ENCODE results near the gene OTUD1. TPM values are rescaled to one million over a fixed set of nuclear protein-coding genes. Genes with fewer than 3 reads are reported as not detected.

The OTUD1 gene
- total and polyA plus RNA-seq, 4 experiments from 2014 or later: 6.5 to 37.7 (median 26.8) TPM

DNA sequence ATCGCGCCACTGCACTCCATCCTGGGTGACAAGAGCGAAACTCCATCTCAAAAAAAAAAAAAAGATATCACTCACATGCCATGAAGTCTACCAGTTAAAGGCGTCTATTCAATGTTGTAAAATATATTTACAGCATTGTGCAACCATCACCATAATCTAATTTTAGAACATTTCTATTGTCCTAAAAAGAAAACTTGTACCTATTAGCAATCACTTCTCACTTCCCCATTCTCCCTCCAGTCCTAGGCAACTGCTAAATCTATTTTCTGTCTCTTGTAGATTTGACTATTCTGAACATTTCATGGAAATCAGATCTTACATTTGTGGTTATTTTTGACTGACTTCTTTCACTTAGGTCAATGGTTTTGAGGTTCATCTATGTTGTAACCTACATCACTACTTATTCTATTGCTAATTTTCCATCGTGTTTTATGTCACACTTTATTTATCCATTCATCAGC is 25.2 kb upstream of the OTUD1 start:
- CTCF ChIA-PET (ENCODE audit: partially characterized antibody): no interaction called here
- no peak overlapping the region for H3K27ac Mint-ChIP-seq
- no peaks in the 10 kb centered on the region for H3K9me3 ChIP-seq (ENCODE audit: control insufficient read depth in 1 of 2, low read length in 2 of 2)
- no peak overlapping the region for H3K27ac ChIP-seq (ENCODE audit: low read depth, low read length)
- no peaks in the 10 kb centered on the region for H3K36me3 Mint-ChIP-seq
- H3K9me3 Mint-ChIP-seq: no peaks in the 10 kb centered on the region
- peaks cover 4 to 5% (median 5%) of the 10 kb centered on the region in 4 donors for H3K4me1 Mint-ChIP-seq
- H3K27me3 Mint-ChIP-seq: peaks cover 4 to 7% of the 10 kb centered on the region in 2 donors
- no peak overlapping the region for H3K4me3 Mint-ChIP-seq
- DNase-seq: no peak
- H3K4me3 ChIP-seq (ENCODE audit: low read length in 2 of 2): no peak overlapping the region
- POLR2A ChIA-PET (ENCODE audit: partially characterized antibody): no interaction called here
- no peaks in the 10 kb centered on the region for H3K4me1 ChIP-seq (ENCODE audit: insufficient read depth, low read length)
- H3K27me3 ChIP-seq (ENCODE audit: insufficient read depth, low read length): no peaks in the 10 kb centered on the region
- intact Hi-C loops (cut with micrococcal nuclease): no loop called here
- H3K36me3 ChIP-seq (ENCODE audit: insufficient read depth, low read length): no peaks in the 10 kb centered on the region

DNA sequence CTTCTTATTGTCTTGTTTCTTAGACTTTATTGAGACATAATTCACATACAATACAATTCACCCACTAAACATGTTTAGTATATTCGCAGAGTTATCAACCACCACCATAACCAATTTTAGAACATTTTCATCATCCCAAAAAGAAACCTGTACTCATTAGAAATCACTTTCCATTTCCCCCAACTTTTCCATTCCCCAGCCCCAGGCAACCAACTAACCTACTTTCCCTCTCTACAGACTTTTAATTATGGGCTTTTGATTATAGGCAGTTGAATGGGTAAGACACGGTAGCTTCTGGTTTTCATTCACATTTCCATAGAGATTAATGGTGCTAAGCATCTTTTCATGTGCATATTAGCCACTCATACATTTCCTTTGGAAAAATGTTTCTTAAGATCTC is 24.2 kb upstream of the OTUD1 start:
- no peak overlapping the region for H3K4me3 Mint-ChIP-seq
- no peak overlapping the region for H3K27ac Mint-ChIP-seq
- peaks cover 4 to 5% (median 5%) of the 10 kb centered on the region in 4 donors for H3K4me1 Mint-ChIP-seq
- no peaks in the 10 kb centered on the region for H3K27me3 ChIP-seq (ENCODE audit: insufficient read depth, low read length)
- no peaks in the 10 kb centered on the region for H3K9me3 Mint-ChIP-seq
- H3K27ac ChIP-seq (ENCODE audit: low read depth, low read length): no peak overlapping the region
- CTCF ChIA-PET (ENCODE audit: partially characterized antibody): no interaction called here
- H3K36me3 Mint-ChIP-seq: no peaks in the 10 kb centered on the region
- POLR2A ChIA-PET (ENCODE audit: partially characterized antibody): no interaction called here
- no peaks in the 10 kb centered on the region for H3K9me3 ChIP-seq (ENCODE audit: control insufficient read depth in 1 of 2, low read length in 2 of 2)
- no peaks in the 10 kb centered on the region for H3K36me3 ChIP-seq (ENCODE audit: insufficient read depth, low read length)
- peaks cover 4 to 7% of the 10 kb centered on the region in 2 donors for H3K27me3 Mint-ChIP-seq
- H3K4me3 ChIP-seq (ENCODE audit: low read length in 2 of 2): no peak overlapping the region
- no peak for DNase-seq
- intact Hi-C loops (cut with micrococcal nuclease): no loop called here
- no peaks in the 10 kb centered on the region for H3K4me1 ChIP-seq (ENCODE audit: insufficient read depth, low read length)

DNA sequence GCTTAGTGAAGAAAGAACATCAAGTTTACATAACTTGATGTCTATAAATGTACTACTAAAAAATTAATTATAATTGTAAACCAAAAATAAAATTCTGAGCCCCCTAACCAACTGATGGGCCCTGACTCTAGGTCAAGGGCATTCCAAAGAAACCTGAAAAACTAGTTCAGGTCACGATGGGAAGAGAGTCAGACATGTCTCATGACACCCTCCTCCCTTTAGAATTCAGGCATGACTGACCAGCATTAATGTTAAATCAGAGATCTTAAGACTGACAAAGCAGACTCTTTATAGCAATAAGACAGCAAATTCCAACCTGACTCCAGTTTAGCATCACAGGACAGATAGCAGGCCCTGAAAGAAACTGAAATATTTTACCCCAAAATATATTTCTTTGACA is 21.6 kb upstream of the OTUD1 start:
- Histone ChIP-seq H3K36me3 (ENCODE audit: insufficient read depth, low read length) (no peaks in the 10 kb centered on the region), H3K4me1 (ENCODE audit: insufficient read depth, low read length) (no peaks in the 10 kb centered on the region), H3K27ac (ENCODE audit: low read depth, low read length) (no peak overlapping the region), H3K27me3 (ENCODE audit: insufficient read depth, low read length) (no peaks in the 10 kb centered on the region), H3K4me3 (ENCODE audit: low read length in 2 of 2) (no peak overlapping the region), H3K9me3 (ENCODE audit: control insufficient read depth in 1 of 2, low read length in 2 of 2) (no peaks in the 10 kb centered on the region)
- H3K27ac Mint-ChIP-seq: no peak overlapping the region
- intact Hi-C loops (cut with micrococcal nuclease): no loop called here
- ChIA-PET POLR2A (ENCODE audit: partially characterized antibody) (no interaction called here), CTCF (ENCODE audit: partially characterized antibody) (no interaction called here)
- DNase-seq: no peak
- H3K9me3 Mint-ChIP-seq: no peaks in the 10 kb centered on the region
- no peak overlapping the region for H3K4me3 Mint-ChIP-seq
- no peaks in the 10 kb centered on the region for H3K36me3 Mint-ChIP-seq
- H3K27me3 Mint-ChIP-seq: peaks cover 0 to 3% of the 10 kb centered on the region in 2 donors
- peaks cover under 1 to 4% (median 2%) of the 10 kb centered on the region in 4 donors for H3K4me1 Mint-ChIP-seq

DNA sequence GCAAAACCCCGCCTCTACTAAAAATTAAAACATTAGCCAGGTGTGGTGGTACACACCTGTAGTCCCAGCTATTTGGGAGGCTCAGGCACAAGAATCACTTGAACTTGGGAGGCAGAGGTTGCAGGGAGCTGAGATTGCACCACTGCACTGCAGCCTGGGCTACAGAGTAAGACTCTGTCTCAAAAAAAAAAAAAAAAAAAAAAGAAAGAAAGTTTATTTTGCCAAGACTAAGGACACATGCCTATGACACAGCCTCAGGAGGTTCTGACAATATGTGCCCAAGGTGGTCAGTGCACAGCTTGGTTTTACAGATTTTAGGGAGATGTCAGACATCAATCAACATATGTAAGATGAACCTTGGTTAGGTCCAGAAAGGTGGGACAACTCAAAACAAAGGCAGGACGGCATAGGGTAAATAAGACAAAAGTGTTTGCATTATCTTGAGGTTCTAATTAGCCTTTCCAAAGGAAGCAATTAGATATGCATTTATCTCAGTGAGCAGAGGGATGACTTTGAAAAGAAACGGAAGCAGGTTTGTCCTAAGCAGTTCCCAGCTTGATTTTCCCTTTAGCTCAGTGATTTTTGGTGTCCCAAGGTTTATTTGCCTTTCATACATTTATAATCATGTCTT is 20.7 kb upstream of the OTUD1 start:
- Histone ChIP-seq H3K27ac (ENCODE audit: low read depth, low read length) (no peak overlapping the region), H3K36me3 (ENCODE audit: insufficient read depth, low read length) (no peaks in the 10 kb centered on the region), H3K9me3 (ENCODE audit: control insufficient read depth in 1 of 2, low read length in 2 of 2) (no peaks in the 10 kb centered on the region), H3K4me1 (ENCODE audit: insufficient read depth, low read length) (no peaks in the 10 kb centered on the region), H3K4me3 (ENCODE audit: low read length in 2 of 2) (no peak overlapping the region), H3K27me3 (ENCODE audit: insufficient read depth, low read length) (no peaks in the 10 kb centered on the region)
- Mint-ChIP-seq H3K27ac (no peak overlapping the region), H3K9me3 (no peaks in the 10 kb centered on the region), H3K36me3 (no peaks in the 10 kb centered on the region), H3K4me3 (no peak overlapping the region), H3K27me3 (no peaks in the 10 kb centered on the region), H3K4me1 (peaks cover 0 to 1% (median 0%) of the 10 kb centered on the region in 4 donors)
- POLR2A ChIA-PET (ENCODE audit: partially characterized antibody): no interaction called here
- CTCF ChIA-PET (ENCODE audit: partially characterized antibody): no interaction called here
- intact Hi-C loops (cut with micrococcal nuclease): no loop called here
- DNase-seq: no peak

- no peaks in the 10 kb centered on the region for H3K9me3 Mint-ChIP-seq
- Histone ChIP-seq H3K4me3 (ENCODE audit: low read length in 2 of 2) (no peak overlapping the region), H3K27me3 (ENCODE audit: insufficient read depth, low read length) (no peaks in the 10 kb centered on the region), H3K36me3 (ENCODE audit: insufficient read depth, low read length) (no peaks in the 10 kb centered on the region), H3K4me1 (ENCODE audit: insufficient read depth, low read length) (no peaks in the 10 kb centered on the region), H3K9me3 (ENCODE audit: control insufficient read depth in 1 of 2, low read length in 2 of 2) (no peaks in the 10 kb centered on the region), H3K27ac (ENCODE audit: low read depth, low read length) (no peak overlapping the region)
- intact Hi-C loops (cut with micrococcal nuclease): no loop called here
- no peak overlapping the region for H3K4me3 Mint-ChIP-seq
- no peak overlapping the region for H3K27ac Mint-ChIP-seq
- peaks cover 0 to 1% (median 0%) of the 10 kb centered on the region in 4 donors for H3K4me1 Mint-ChIP-seq
- no peaks in the 10 kb centered on the region for H3K27me3 Mint-ChIP-seq
- H3K36me3 Mint-ChIP-seq: no peaks in the 10 kb centered on the region
- CTCF ChIA-PET (ENCODE audit: partially characterized antibody): no interaction called here
- POLR2A ChIA-PET (ENCODE audit: partially characterized antibody): no interaction called here
- no peak for DNase-seq
Observed at GRCh38 chr10:23419201-23419600, 19.7 kb upstream of the OTUD1 start.

DNA sequence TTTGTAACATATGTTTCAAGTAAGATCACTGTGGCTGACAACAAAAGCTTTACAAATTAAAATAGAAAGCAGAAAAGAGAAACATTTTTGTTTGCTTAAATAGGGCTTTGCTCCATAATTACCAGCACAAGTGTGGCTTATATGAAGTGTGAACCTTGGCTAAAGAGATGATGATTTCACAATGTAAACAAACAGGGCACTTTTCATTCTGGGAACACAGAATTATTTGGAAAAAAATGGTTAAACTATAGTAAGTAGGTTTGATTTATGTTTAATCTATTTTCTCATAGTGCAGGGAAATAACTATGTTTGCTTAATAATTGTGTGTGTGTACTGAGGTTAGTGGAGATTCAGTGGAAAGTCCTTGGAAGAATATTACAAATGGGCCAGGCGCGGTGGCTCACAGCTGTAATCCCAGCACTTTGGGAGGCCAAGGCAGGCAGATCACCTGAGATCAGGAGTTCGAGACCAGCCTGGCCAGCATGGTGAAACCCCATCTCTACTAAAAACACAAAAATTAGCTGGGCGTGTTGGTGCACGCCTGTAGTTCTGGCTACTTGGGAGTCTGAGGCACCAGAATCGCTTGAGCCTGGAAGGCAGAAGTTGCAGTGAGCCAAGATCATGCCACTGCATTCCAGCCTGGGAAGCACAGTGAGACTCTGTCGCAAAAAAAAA is 19.1 kb upstream of the OTUD1 start:
- no peak overlapping the region for H3K4me3 ChIP-seq (ENCODE audit: low read length in 2 of 2)
- ChIA-PET CTCF (ENCODE audit: partially characterized antibody) (interaction anchor here (0.7 to 1.1 kb wide), 2 partner anchors 95 to 105 kb away, joined by 3 to 4 read pairs; no protein-coding TSS in a partner anchor), POLR2A (ENCODE audit: partially characterized antibody) (no interaction called here)
- H3K9me3 ChIP-seq (ENCODE audit: control insufficient read depth in 1 of 2, low read length in 2 of 2): no peaks in the 10 kb centered on the region
- DNase-seq: no peak
- no peaks in the 10 kb centered on the region for H3K36me3 Mint-ChIP-seq
- H3K27me3 Mint-ChIP-seq: no peaks in the 10 kb centered on the region
- peaks cover 0 to 1% (median 0%) of the 10 kb centered on the region in 4 donors for H3K4me1 Mint-ChIP-seq
- H3K27ac ChIP-seq (ENCODE audit: low read depth, low read length): no peak overlapping the region
- no peaks in the 10 kb centered on the region for H3K9me3 Mint-ChIP-seq
- no peaks in the 10 kb centered on the region for H3K36me3 ChIP-seq (ENCODE audit: insufficient read depth, low read length)
- no peak overlapping the region for H3K4me3 Mint-ChIP-seq
- H3K27me3 ChIP-seq (ENCODE audit: insufficient read depth, low read length): no peaks in the 10 kb centered on the region
- peak overlapping the region in 1 of 7 donors; percentile 20 for H3K27ac Mint-ChIP-seq
- H3K4me1 ChIP-seq (ENCODE audit: insufficient read depth, low read length): no peaks in the 10 kb centered on the region
- intact Hi-C loops (cut with micrococcal nuclease): no loop called here

DNA sequence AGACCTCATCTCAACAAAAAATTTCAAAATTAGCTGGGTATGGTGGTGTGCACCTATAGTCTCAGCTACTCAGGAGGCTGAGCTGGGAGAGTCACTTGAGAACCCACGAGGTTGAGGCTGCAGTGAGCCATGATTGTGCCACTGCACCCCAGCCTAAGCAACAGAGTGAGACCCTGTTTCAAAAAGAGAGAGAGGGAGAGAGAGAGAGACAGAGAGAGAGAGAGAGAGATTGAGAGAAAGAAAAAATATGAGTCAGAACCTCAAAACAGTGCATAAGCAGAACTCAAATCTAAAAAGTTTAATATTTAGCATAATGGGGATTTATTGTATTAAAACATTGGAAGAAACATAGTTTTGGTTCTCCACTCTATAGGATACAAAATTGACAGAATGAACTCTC is 17.5 kb upstream of the OTUD1 start:
- H3K36me3 Mint-ChIP-seq: no peaks in the 10 kb centered on the region
- Histone ChIP-seq H3K4me1 (ENCODE audit: insufficient read depth, low read length) (no peaks in the 10 kb centered on the region), H3K9me3 (ENCODE audit: control insufficient read depth in 1 of 2, low read length in 2 of 2) (no peaks in the 10 kb centered on the region), H3K36me3 (ENCODE audit: insufficient read depth, low read length) (no peaks in the 10 kb centered on the region), H3K27me3 (ENCODE audit: insufficient read depth, low read length) (no peaks in the 10 kb centered on the region), H3K27ac (ENCODE audit: low read depth, low read length) (no peak overlapping the region), H3K4me3 (ENCODE audit: low read length in 2 of 2) (no peak overlapping the region)
- peaks cover 0 to 3% of the 10 kb centered on the region in 2 donors for H3K27me3 Mint-ChIP-seq
- peaks cover 0 to 2% (median 0%) of the 10 kb centered on the region in 8 donors for H3K9me3 Mint-ChIP-seq
- no peak overlapping the region for H3K27ac Mint-ChIP-seq
- H3K4me1 Mint-ChIP-seq: no peaks in the 10 kb centered on the region
- CTCF ChIA-PET (ENCODE audit: partially characterized antibody): interaction anchor here (1.6 kb wide), 1 partner anchor 94 kb away, joined by 3 read pairs; no protein-coding TSS in a partner anchor
- POLR2A ChIA-PET (ENCODE audit: partially characterized antibody): no interaction called here
- intact Hi-C loops (cut with micrococcal nuclease): no loop called here
- H3K4me3 Mint-ChIP-seq: no peak overlapping the region
- DNase-seq: no peak

Measured in CD4-positive, alpha-beta memory T cell (primary cell).